ENCODE data around the gene ANO3.
"Not testable (repeated sequence)": the region's sequence is repeated elsewhere in the genome, so short reads cannot be mapped to it uniquely, and the experiment has no call there.

Gene ANO3

DNA sequence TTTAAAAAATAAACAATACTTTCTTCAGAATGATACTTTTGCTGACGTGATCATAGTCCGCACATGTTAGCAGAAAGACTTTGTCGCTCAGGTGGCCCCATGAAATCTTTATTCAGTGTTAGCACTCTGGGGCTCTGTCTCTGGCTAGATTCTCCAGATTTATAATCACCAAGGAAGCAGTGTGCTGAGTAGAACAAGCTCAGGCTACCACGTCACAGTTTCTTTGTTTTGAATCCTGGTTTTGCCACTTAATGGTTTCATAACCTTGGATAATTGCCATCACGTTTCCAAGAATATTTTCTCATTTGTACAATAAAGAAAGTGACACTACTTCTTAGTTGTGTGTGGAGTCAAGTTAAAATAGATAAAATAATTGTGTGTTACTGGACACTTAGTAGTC, 244.0 kb downstream of the ANO3 start:
- DNase-seq (ENCODE audit: low read depth): no peak

DNA sequence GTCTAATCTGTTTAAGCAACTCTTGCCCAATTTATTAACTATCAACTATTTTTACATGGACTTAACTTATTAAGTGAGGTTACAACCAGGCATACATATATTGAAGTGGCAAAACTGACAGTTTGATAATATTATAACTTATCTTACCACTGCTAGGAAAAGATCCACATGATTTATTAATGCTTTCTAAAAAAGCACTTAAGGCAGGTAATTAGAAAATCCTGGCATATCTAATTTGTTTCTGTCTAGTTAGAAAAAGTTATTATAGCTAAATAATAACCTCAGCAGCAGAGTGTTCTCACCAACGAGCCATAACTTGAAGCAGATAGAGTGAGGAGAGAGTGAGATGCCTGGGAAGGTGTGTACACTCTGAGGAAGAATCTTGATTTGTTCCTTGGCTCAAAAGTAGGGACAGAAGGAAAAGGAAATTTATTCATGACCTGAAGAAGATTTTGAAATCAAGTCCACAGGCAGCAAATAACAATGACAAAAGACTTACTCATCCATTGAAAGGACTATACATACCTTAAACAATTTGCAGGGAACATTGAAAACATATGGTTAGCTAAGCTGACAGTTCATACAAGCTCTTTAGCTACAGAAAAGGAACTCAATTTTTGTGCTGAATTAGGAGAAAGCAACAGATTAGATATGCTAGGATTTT, 247.2 kb downstream of the ANO3 start:
- no peak for DNase-seq (ENCODE audit: low read depth)

DNA sequence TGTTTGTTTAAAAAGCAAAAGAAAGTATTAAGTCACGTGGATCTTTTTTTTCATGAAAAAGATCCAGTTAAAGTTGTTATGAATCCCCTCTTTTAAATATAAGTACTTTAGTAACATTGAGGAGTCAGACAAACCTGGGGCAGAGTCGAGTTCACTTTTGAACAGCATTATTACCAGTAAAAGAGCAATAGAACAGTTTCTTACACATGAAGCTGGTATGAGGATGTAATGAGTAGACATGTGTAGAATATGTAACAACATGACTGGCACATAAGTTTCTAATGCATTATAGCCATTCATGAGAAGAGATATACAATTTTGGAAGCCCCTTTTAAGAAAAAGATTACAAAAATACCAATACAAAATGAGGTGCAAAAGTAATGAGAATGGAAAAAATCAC, 247.8 kb downstream of the ANO3 start:
- DNase-seq (ENCODE audit: low read depth): no peak

GRCh38 chr11:26580929-26581328, 249.0 kb downstream of the ANO3 start:
- DNase-seq (ENCODE audit: low read depth): no peak

DNA sequence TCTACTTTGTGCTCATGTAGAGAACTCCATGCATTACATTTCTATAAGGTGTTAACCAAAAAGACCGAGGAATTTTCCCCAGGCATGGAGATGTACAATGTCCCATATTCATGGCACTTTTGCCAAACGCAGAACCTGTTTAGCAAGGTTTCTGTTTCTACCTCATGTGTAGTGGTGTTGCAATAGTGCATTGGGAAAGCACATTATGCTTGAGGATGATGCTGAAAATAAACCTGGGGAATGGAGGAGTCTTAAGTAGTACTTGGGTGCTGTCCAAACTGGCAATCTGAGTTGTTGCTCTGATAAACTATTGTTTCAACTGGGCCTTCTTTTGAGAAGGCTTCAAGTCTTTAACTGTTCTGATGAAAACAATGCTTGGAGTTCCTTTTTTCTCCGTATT, 251.6 kb downstream of the ANO3 start:
- no peak for DNase-seq (ENCODE audit: low read depth)

DNA sequence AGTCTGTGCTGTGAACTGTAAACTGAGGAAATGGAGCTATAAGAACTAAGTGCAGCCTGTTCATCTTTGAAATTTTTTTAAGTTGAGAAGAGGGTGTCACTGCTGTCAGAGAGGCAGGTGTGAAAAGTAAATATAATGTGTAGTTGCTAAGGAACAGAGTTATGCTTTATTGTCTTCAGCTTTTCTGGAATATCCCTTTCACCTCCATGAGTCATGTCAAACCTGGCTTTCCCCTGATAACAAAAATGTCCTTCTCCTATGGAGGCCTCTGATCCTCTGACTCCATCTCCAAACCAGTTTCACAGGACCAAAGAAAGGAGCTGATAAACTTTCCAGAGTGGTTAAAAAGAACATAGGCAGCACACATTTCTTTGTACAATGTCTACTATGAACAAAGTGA, 252.9 kb downstream of the ANO3 start:
- DNase-seq (ENCODE audit: low read depth): no peak

- DNase-seq (ENCODE audit: low read depth): no peak
Observed at GRCh38 chr11:26587073-26587472, 255.1 kb downstream of the ANO3 start.

DNA sequence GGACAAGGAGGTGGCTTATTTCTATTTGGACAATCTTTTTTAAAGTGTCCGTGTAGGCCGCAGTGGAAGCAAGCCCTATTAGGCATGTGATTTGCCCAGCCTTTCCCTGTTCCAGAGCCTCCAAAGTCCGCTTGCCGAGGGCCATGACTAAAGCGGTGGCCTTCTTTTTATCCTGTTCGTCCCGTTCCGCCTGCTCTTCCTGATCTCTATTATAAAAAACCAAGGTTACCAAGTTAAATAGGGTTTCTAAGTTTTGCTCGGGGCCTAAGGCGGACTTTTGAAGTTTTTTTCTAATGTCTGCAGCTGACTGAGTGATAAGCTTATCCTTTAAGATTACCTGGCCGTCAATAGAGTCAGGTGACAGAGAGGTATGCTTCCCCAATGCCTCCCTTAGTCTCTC, 261.8 kb downstream of the ANO3 start:
- DNase-seq (ENCODE audit: low read depth): no peak

- DNase-seq (ENCODE audit: low read depth): not testable (repeated sequence)
Observed at GRCh38 chr11:26595207-26595865, 263.4 kb downstream of the ANO3 start.

- DNase-seq (ENCODE audit: low read depth): not testable (repeated sequence)
Observed at GRCh38 chr11:26597049-26597689, 265.2 kb downstream of the ANO3 start.

GRCh38 chr11:26597899-26598298, 266.0 kb downstream of the ANO3 start:
- no peak for DNase-seq (ENCODE audit: low read depth)

DNA sequence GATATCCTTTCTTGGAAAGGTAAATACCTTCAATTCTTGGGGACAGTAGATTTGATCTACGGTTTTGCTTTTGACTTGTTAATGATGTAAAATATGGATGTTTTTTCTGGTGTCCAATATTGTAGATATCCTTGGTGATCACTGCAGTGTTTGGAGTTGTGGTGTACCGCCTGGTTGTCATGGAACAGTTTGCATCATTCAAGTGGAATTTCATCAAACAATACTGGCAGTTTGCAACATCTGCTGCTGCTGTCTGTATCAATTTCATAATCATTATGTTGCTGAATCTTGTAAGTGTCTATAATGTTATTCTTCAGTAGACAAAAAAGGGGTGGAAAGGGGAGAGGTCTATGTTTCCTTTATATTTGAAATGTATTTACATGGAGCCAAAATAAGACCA, 267.5 kb downstream of the ANO3 start:
- DNase-seq (ENCODE audit: low read depth): no peak

- DNase-seq (ENCODE audit: low read depth): no peak
Observed at GRCh38 chr11:26599876-26600434, 268.0 kb downstream of the ANO3 start.

DNA sequence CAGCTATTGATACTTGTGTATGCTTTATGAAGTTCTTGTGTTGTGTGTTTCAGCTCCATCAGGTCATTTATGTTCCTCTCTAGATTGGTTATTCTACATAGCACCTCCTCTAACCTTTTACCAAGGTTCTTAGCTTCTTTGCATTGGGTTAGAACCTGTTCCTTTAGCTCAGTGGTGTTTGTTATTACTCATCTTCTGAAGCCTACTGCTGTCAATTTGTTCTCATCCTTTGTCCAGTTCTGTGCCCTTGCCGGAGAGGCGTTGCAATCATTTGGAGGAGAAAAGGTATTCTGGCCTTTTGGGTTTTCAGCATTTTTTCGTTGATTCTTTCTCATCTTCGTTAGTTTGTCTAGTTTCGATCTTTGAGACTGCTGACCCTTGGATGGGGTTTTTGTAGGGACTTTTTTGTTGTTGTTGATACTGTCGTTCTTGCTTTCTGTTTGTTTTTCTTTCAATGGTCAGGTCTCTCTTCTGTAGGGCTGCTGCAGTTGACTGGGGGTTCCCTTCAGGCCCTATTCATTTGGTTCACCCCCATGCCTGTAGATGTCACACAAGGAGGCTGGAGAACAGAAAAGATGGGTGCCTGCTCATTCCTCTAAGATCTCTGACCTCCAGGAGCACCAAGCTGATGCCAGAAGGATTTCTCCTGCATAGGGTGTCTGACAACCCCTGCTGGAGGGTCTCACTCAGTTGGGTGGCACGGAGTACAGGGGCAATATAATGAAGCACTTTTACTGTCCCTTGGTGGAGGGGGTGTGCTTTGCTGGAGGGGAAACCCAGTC, 276.0 kb downstream of the ANO3 start:
- DNase-seq (ENCODE audit: low read depth): no peak

DNA sequence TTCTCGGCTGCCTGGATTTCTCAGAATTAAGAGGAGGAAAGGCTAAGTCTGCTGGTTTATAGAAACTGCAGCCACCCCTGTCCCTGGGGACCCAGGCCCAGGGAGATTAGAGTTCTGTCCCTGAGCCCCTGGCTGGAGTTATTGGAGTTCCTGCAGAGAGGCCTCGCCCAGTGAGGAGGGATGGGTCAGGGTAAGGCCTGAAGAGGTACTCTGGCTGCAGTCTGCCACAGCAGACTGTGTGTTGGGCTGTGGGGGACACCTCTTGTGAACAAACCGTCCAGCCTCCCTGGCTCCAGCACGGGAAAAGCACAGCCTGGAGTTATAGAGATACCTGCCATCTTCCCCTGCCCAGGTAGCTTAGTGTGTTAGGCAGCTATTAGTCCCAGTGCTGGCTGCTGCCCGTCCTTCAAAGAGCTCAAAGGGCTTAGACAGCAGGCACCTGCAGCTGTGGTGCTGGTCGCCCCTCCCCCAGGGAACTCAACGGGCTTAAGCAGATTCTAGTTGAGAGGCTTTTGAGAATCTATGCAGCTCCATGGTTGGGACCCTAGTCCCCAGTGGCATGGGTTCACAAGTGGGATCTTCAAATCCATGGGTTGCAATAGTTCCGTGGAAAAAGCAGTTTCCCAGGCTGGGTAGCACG, 276.7 kb downstream of the ANO3 start:
- DNase-seq (ENCODE audit: low read depth): no peak

GRCh38 chr11:26613759-26614158, 281.8 kb downstream of the ANO3 start:
- DNase-seq (ENCODE audit: low read depth): no peak

DNA sequence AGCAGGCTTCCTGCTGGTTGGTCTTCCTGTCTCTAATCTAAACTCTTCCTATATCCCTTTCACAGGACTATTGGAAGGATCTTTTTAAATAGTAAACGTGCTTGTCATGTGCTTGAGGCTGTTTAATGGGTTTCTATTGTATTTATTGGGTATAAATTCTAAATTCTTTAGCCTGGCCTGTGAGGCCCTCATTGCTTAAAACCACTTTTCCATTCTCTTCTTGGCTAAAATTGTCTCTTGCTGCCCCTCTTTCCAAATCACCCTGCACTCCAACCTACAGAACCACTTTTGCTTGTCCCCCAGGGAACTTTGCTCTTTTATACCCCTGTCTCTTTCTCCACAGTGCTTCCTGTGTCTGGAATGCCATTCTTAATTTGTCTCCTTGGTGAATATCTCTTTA, 286.5 kb downstream of the ANO3 start:
- DNase-seq (ENCODE audit: low read depth): no peak

DNA sequence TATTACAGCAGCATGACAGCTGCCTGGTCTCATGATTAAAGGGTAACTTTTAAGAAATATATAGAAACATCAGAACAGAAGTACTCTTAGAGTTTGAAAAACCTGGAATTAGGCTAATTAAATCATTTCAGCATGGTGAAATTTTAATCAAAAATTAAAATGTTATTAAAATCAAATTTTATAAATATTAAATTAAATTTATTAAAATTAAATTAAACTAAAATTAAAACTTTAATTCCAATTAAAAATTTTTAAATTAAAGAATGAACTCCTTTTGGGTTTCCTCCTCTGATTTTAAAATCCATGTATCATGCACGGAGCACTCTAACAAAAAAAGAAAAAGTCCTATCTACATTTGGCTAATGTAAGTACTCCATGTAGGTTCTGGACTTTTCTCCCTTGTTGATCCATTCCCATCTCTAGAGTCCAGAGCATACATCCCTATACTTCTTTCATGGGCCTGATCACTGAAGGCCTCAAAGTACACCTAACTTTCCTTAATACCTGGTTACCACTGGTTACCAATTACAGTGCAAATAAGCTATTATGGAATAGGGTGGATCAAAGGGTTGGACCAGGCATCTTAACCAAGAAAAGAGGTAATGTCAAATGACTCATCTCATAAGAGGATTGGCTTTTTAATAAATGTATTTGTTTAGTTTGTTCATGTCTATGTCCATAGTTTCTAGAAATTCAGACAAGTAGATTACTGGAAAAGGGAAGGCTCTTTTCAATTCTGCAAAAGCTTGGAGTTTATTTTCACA, 288.5 kb downstream of the ANO3 start:
- DNase-seq (ENCODE audit: low read depth): no peak

DNA sequence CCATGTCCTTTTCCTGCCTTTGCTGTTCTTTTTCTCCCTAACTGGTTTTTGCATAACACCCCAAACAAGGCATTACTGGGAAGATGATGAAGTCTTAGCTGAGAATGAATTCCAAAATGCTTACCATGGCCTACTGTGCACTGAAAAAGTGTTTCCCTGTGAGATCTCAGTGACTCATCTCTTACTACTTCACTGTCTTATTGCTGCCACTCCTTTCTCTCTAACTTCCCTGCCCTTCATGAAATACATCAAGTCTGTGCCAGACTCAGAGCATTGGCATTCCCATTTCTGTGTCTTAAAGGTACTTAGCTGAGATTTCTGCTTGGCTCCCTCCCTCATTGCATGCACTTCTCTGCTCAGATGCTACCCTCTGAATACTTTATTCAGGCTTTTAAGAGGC, 289.2 kb downstream of the ANO3 start:
- DNase-seq (ENCODE audit: low read depth): no peak

GRCh38 chr11:26622181-26622580, 290.3 kb downstream of the ANO3 start:
- no peak for DNase-seq (ENCODE audit: low read depth)

GRCh38 chr11:26623076-26623659, 291.2 kb downstream of the ANO3 start:
- no peak for DNase-seq (ENCODE audit: low read depth)

Measured in stimulated activated CD4-positive, alpha-beta T cell treated with anti-CD3 and anti-CD28 coated beads, Interleukin-2, amount 100 ng/mL, for 4 hours (primary cell).